A172 (cell line): Measurements from ENCODE around the gene POLA2. TPM values are rescaled to one million over a fixed set of nuclear protein-coding genes. Genes with fewer than 3 reads are reported as not detected.
"Not testable (repeated sequence)": the region's sequence is repeated elsewhere in the genome, so short reads cannot be mapped to it uniquely, and the experiment has no call there.

Experiments used
- DNase-seq: peaks from one replicate; pipeline ENCODE4 v3.0.0-alpha.2; 2015; ENCODE audit warnings: low spot score
- total RNA-seq: library from RNA; depleted of rRNA; stranded (reverse); fragments of >200 nt; shearing (Covaris generic); gene quantifications from 2 replicates; pipeline ENCODE4 v1.2.3, GENCODE V29; 2014; rRNA removed

The POLA2 gene
- total RNA-seq, 1 experiment from 2014 or later, result 14.2 TPM

DNA sequence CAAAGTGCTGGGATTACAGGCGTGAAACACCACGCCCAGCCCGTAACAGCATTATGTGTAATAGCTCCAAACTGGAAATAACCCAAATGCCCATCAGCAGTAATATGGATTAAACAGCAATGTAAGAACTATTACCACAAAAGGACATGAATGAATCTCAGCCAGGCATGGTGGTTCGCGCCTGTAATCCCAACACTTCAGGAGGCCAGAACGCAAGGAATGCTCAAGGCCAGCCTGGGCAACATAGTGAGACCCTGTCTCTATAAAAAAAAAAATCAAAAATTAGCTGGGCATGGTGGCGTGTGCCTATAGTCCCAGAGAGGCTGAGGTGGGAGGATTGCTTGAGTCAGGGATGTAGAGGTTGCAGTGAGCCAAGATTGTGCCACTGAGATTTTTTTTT lies 68.8 kb downstream of the POLA2 start:
- DNase-seq, result no peak

DNA sequence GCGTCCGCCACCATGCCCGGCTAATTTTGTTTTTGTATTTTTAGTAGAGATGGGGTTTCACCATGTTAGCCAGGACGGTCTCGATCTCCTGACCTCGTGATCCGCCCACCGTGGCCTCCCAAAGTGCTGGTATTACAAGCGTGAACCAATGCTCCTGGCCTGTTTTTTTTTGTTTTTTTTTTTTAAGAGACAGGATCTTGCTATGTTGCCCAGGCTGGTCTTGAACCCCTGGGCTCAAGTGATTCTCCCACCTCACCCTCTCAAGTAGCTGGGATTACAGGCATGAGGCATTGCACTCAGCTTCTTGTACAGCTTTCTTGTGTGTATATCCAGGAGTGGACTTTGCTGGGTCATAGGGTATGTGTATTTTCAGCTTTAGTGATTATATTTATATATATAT lies 70.8 kb downstream of the POLA2 start:
- DNase-seq, result not testable (repeated sequence)

- no peak for DNase-seq
Measured at GRCh38 chr11:65334696-65335295, 73.0 kb downstream of the POLA2 start.

DNA sequence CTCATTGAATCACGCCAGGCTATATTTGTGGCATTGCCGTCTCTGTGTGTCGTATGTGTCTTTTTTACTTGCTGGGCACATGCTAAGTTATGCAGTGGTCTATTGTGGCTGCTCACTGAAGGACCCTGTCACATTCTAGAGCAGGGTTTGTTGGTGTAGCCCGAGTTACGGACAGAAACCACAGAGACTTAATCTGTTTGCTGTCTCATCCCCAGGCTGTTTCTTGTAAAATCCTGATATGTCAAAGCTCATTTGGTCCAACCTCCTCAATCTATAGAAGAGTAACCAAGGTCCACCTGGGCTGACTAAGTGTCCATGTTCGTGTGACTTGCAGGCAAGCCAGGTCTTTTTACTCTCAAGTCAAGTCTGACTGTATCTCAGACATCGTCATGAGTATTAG lies 76.9 kb downstream of the POLA2 start:
- DNase-seq, result no peak

DNA sequence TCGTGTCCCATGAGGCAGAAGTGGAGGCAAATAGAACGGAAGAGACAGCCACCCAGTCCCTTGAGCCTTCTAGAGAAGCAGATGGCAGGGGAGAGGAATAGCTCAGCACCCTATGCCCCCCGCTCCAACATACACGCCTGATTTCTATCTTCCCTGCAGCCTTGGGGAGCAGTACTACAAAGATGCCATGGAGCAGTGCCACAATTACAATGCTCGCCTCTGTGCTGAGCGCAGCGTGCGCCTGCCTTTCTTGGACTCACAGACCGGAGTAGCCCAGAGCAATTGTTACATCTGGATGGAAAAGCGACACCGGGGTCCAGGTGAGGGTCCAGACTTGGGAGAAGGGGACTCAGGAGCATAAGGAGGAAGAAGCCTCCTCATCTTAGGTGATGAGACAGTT lies 78.5 kb downstream of the POLA2 start:
- DNase-seq, result no peak

- DNase-seq, result no peak
Measured at GRCh38 chr11:65341856-65342255, 80.1 kb downstream of the POLA2 start.

Other genes starting within 250 kb of the POLA2 start
- gene ARL2, start 247.8 kb upstream of the POLA2 start, total RNA-seq, result 170 and 196 TPM in 2 replicates
- 13.4 and 31.2 TPM in 2 replicates for gene SNX15, start 234.5 kb upstream of the POLA2 start, total RNA-seq
- gene SAC3D1, start 220.8 kb upstream of the POLA2 start, total RNA-seq, result 44.0 and 52.3 TPM in 2 replicates
- not detected in 2 replicates for gene NAALADL1, start 203.4 kb upstream of the POLA2 start, total RNA-seq
- gene CDCA5, start 177.9 kb upstream of the POLA2 start, total RNA-seq, result 40.0 and 49.5 TPM in 2 replicates
- 41.4 and 65.5 TPM in 2 replicates for gene ZFPL1, start 177.7 kb upstream of the POLA2 start, total RNA-seq
- 51.1 and 208 TPM in 2 replicates for gene VPS51, start 165.7 kb upstream of the POLA2 start, total RNA-seq
- gene TM7SF2, start 150.1 kb upstream of the POLA2 start, total RNA-seq, result 1.9 and 8.5 TPM in 2 replicates
- gene ZNHIT2, start 144.3 kb upstream of the POLA2 start, total RNA-seq, result 10.4 and 22.3 TPM in 2 replicates
- gene FAU, start 139.8 kb upstream of the POLA2 start, total RNA-seq, result 286 and 528 TPM in 2 replicates
- gene MRPL49, start 139.6 kb upstream of the POLA2 start, total RNA-seq, result 52.8 and 82.4 TPM in 2 replicates
- gene SYVN1, start 127.4 kb upstream of the POLA2 start, total RNA-seq, result 17.0 and 30.6 TPM in 2 replicates
- gene SPDYC, start 91.7 kb upstream of the POLA2 start, total RNA-seq, result not detected in 2 replicates
- 156 and 170 TPM in 2 replicates for gene CAPN1, start 80.0 kb upstream of the POLA2 start, total RNA-seq
- gene CDC42EP2, start 52.9 kb downstream of the POLA2 start, total RNA-seq, result 1.7 and 5.3 TPM in 2 replicates
- 37.9 and 57.0 TPM in 2 replicates for gene DPF2, start 71.9 kb downstream of the POLA2 start, total RNA-seq
- 2.0 and 3.5 TPM in 2 replicates for gene TIGD3, start 92.8 kb downstream of the POLA2 start, total RNA-seq
- gene SLC25A45, start 120.7 kb downstream of the POLA2 start, total RNA-seq, result 3.5 and 7.0 TPM in 2 replicates
- 21.5 and 36.9 TPM in 2 replicates for gene FRMD8, start 124.7 kb downstream of the POLA2 start, total RNA-seq
- gene NEAT1, start 160.8 kb downstream of the POLA2 start, total RNA-seq, result 20.6 and 28.9 TPM in 2 replicates
- 1,067 and 1,084 TPM in 2 replicates for gene MALAT1, start 237.1 kb downstream of the POLA2 start, total RNA-seq